ENCODE measurements around the gene SELENOH.

SELENOH gene

GRCh38 chr11:57744357-57744756 lies 3.1 kb downstream of the SELENOH start:
- Histone ChIP-seq H3K36me3 (ENCODE audit: control insufficient read depth in 2 of 2, insufficient read depth in 1 of 2, low read length in 2 of 2) (peaks cover 8 to 51% of the 10 kb centered on the region in 2 experiments), H3K4me3 (ENCODE audit: low read depth, low read length) (no peak overlapping the region), H3K9me3 (ENCODE audit: control insufficient read depth, insufficient read depth, low read depth, low read length) (no peaks in the 10 kb centered on the region), H3K27ac (ENCODE audit: extremely low read depth, low read depth, low read length) (no peak overlapping the region), H3K4me1 (ENCODE audit: control insufficient read depth, insufficient read depth, low read length) (no peaks in the 10 kb centered on the region)
- ChIA-PET CTCF (interaction anchor here (0.9 kb wide), 1 partner anchor 56 kb away, joined by 7 read pairs; no protein-coding TSS in a partner anchor), POLR2A (interaction anchor here (0.9 to 1.2 kb wide), 3 partner anchors 9 to 32 kb away, joined by 3 to 4 read pairs (median 3); partner anchors contain the start of genes MED19 and TMX2)
- TF ChIP-seq, protein P1, sequence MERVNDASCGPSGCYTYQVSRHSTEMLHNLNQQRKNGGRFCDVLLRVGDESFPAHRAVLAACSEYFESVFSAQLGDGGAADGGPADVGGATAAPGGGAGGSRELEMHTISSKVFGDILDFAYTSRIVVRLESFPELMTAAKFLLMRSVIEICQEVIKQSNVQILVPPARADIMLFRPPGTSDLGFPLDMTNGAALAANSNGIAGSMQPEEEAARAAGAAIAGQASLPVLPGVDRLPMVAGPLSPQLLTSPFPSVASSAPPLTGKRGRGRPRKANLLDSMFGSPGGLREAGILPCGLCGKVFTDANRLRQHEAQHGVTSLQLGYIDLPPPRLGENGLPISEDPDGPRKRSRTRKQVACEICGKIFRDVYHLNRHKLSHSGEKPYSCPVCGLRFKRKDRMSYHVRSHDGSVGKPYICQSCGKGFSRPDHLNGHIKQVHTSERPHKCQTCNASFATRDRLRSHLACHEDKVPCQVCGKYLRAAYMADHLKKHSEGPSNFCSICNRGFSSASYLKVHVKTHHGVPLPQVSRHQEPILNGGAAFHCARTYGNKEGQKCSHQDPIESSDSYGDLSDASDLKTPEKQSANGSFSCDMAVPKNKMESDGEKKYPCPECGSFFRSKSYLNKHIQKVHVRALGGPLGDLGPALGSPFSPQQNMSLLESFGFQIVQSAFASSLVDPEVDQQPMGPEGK (tag by site-specific recombination; IDR thresholded peaks at IDR 0.05): no peak
- TF ChIP-seq ZNF391 (tag by site-specific recombination; IDR thresholded peaks at IDR 0.05; ENCODE audit: borderline replicate concordance, low read depth) (no peak), ZNF660 (tag by site-specific recombination; IDR thresholded peaks at IDR 0.05) (no peak), ZNF514 (tag by site-specific recombination; IDR thresholded peaks at IDR 0.05) (no peak), ZNF645 (tag by site-specific recombination; IDR thresholded peaks at IDR 0.05) (no peak), ZXDB (tag by site-specific recombination; IDR thresholded peaks at IDR 0.05) (no peak)
- TF ChIP-seq, protein P2, sequence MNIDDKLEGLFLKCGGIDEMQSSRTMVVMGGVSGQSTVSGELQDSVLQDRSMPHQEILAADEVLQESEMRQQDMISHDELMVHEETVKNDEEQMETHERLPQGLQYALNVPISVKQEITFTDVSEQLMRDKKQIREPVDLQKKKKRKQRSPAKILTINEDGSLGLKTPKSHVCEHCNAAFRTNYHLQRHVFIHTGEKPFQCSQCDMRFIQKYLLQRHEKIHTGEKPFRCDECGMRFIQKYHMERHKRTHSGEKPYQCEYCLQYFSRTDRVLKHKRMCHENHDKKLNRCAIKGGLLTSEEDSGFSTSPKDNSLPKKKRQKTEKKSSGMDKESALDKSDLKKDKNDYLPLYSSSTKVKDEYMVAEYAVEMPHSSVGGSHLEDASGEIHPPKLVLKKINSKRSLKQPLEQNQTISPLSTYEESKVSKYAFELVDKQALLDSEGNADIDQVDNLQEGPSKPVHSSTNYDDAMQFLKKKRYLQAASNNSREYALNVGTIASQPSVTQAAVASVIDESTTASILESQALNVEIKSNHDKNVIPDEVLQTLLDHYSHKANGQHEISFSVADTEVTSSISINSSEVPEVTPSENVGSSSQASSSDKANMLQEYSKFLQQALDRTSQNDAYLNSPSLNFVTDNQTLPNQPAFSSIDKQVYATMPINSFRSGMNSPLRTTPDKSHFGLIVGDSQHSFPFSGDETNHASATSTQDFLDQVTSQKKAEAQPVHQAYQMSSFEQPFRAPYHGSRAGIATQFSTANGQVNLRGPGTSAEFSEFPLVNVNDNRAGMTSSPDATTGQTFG (tag by site-specific recombination; IDR thresholded peaks at IDR 0.05; ENCODE audit: borderline replicate concordance): no peak

DNA sequence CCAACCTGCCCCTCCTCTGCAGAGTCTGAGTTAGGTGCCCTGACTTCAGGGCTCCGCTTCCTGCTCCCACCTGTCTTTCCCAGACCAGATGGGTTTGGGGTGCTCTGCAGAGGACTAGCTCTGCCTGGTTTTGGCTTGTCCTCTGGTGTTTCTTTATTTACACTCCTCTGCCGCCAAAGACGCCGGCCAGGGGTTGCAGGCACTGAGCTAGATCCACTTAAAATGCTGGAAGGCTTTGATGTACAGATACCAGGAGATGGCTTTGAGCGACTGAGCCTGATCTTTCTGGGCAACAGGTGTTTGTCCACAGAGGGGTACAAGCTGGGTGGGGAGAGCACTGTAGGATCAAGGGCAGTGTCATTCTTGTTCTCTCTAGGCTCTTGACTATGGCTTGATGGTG lies 3.9 kb downstream of the SELENOH start:
- TF ChIP-seq, protein P3, sequence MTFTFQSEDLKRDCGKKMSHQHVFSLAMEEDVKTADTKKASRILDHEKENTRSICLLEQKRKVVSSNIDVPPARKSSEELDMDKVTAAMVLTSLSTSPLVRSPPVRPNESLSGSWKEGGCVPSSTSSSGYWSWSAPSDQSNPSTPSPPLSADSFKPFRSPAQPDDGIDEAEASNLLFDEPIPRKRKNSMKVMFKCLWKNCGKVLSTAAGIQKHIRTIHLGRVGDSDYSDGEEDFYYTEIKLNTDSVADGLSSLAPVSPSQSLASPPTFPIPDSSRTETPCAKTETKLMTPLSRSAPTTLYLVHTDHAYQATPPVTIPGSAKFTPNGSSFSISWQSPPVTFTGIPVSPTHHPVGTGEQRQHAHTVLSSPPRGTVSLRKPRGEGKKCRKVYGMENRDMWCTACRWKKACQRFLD (tag by site-specific recombination; IDR thresholded peaks at IDR 0.05): no peak
- peak; percentile 62 for TF ChIP-seq SCRT2 (tag by site-specific recombination; IDR thresholded peaks at IDR 0.05)
- CTCF ChIA-PET: no interaction called here
- Histone ChIP-seq H3K4me3 (ENCODE audit: low read depth, low read length) (no peak overlapping the region), H3K4me1 (ENCODE audit: control insufficient read depth, insufficient read depth, low read length) (no peaks in the 10 kb centered on the region), H3K36me3 (ENCODE audit: control insufficient read depth in 2 of 2, insufficient read depth in 1 of 2, low read length in 2 of 2) (peaks cover 8 to 43% of the 10 kb centered on the region in 2 experiments), H3K9me3 (ENCODE audit: control insufficient read depth, insufficient read depth, low read depth, low read length) (no peaks in the 10 kb centered on the region), H3K27ac (ENCODE audit: extremely low read depth, low read depth, low read length) (no peak overlapping the region)
- POLR2A ChIA-PET: interaction anchor here (0.9 to 1.9 kb wide), 4 partner anchors 10 to 56 kb away, joined by 3 to 5 read pairs (median 4); partner anchors contain the start of gene CTNND1

GRCh38 chr11:57746920-57747319 lies 5.6 kb downstream of the SELENOH start:
- H3K36me3 ChIP-seq (ENCODE audit: control insufficient read depth in 2 of 2, insufficient read depth in 1 of 2, low read length in 2 of 2): peaks cover 8 to 39% of the 10 kb centered on the region in 2 experiments
- no peak overlapping the region for H3K27ac ChIP-seq (ENCODE audit: extremely low read depth, low read depth, low read length)
- no peaks in the 10 kb centered on the region for H3K9me3 ChIP-seq (ENCODE audit: control insufficient read depth, insufficient read depth, low read depth, low read length)
- CTCF ChIA-PET: interaction anchor here (0.6 to 4.4 kb wide), 3 partner anchors 33 to 54 kb away, joined by 3 to 22 read pairs (median 3); no protein-coding TSS in a partner anchor
- POLR2A ChIA-PET: interaction anchor here (1.1 to 2.1 kb wide), 3 partner anchors 15 to 54 kb away, joined by 3 to 7 read pairs (median 5); no protein-coding TSS in a partner anchor
- no peak overlapping the region for H3K4me3 ChIP-seq (ENCODE audit: low read depth, low read length)
- H3K4me1 ChIP-seq (ENCODE audit: control insufficient read depth, insufficient read depth, low read length): no peaks in the 10 kb centered on the region
- TF ChIP-seq ELK4 (IDR thresholded peaks at IDR 0.05; ENCODE audit: borderline replicate concordance, low read depth, low read length) (no peak), ZNF248 (tag by site-specific recombination; IDR thresholded peaks at IDR 0.05) (no peak), ZNF433 (tag by site-specific recombination; IDR thresholded peaks at IDR 0.05; ENCODE audit: low read depth) (no peak), ZBTB10 (tag by site-specific recombination; IDR thresholded peaks at IDR 0.05) (no peak), ZNF354C (tag by site-specific recombination; IDR thresholded peaks at IDR 0.05; ENCODE audit: borderline replicate concordance, low read depth) (no peak), ZSCAN5A (tag by site-specific recombination; IDR thresholded peaks at IDR 0.05) (no peak)
- TF ChIP-seq, protein P4, sequence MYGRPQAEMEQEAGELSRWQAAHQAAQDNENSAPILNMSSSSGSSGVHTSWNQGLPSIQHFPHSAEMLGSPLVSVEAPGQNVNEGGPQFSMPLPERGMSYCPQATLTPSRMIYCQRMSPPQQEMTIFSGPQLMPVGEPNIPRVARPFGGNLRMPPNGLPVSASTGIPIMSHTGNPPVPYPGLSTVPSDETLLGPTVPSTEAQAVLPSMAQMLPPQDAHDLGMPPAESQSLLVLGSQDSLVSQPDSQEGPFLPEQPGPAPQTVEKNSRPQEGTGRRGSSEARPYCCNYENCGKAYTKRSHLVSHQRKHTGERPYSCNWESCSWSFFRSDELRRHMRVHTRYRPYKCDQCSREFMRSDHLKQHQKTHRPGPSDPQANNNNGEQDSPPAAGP (tag by site-specific recombination; IDR thresholded peaks at IDR 0.05): no peak

Data from HEK293 (cell line).